HEK293 (cell line): Measurements from ENCODE around the gene TRABD.

Source experiments
- GLI2 ChIP-seq: fragments of 450-650 bp; formaldehyde crosslinking; IDR thresholded peaks from 2 replicates; pipeline ENCODE4; 2017; ENCODE audit warnings: missing biosample characterization, missing genetic modification characterization, low read depth, borderline replicate concordance
- RBAK ChIP-seq: fragments of 450-650 bp; formaldehyde crosslinking; IDR thresholded peaks from 2 replicates; pipeline ENCODE4 v1.5.1; 2016; ENCODE audit warnings: missing biosample characterization, missing genetic modification characterization
- SCRT1 ChIP-seq: fragments of 450-650 bp; formaldehyde crosslinking; IDR thresholded peaks from 2 replicates; pipeline ENCODE4 v1.5.1; 2016; ENCODE audit warnings: missing biosample characterization, missing genetic modification characterization, borderline replicate concordance
- SETDB1 ChIP-seq: IDR thresholded peaks from one replicate; pipeline ENCODE4 v1.6.1; 2017; ENCODE audit warnings: mild to moderate bottlenecking, low read length, moderate library complexity, mixed read lengths; ENCODE audit not compliant: insufficient read length
- SP2 ChIP-seq: fragments of 450-650 bp; formaldehyde crosslinking; IDR thresholded peaks from 2 replicates; pipeline ENCODE4 v1.5.1; 2016; ENCODE audit warnings: missing biosample characterization, missing genetic modification characterization
- ZBTB26 ChIP-seq: fragments of 450-650 bp; formaldehyde crosslinking; optimal IDR thresholded peaks from 2 replicates; pipeline ENCODE3; 2016; ENCODE audit warnings: missing biosample characterization, mild to moderate bottlenecking, missing genetic modification characterization
- ZBTB44 ChIP-seq: fragments of 450-650 bp; IDR thresholded peaks from 2 replicates; pipeline ENCODE4 v1.5.1; 2018; ENCODE audit warnings: missing biosample characterization, mild to moderate bottlenecking, missing genetic modification characterization
- ZBTB48 ChIP-seq: fragments of 450-650 bp; formaldehyde crosslinking; IDR thresholded peaks from 2 replicates; pipeline ENCODE4 v1.5.1; 2016; ENCODE audit warnings: missing biosample characterization, missing genetic modification characterization
- ZNF132 ChIP-seq: fragments of 450-650 bp; formaldehyde crosslinking; IDR thresholded peaks from 2 replicates; pipeline ENCODE4 v1.5.1; 2017; ENCODE audit warnings: missing biosample characterization, missing genetic modification characterization, borderline replicate concordance
- ZNF146 ChIP-seq: fragments of 450-650 bp; formaldehyde crosslinking; IDR thresholded peaks from 2 replicates; pipeline ENCODE4 v1.5.1; 2016; ENCODE audit warnings: missing biosample characterization, missing genetic modification characterization
- ZNF148 ChIP-seq: fragments of 450-650 bp; formaldehyde crosslinking; IDR thresholded peaks from 2 replicates; pipeline ENCODE4 v1.5.0; 2017; ENCODE audit warnings: missing biosample characterization, missing genetic modification characterization, borderline replicate concordance
- ZNF174 ChIP-seq: fragments of 450-650 bp; formaldehyde crosslinking; IDR thresholded peaks from 2 replicates; pipeline ENCODE4 v1.5.0; 2017; ENCODE audit warnings: missing biosample characterization, mild to moderate bottlenecking, missing genetic modification characterization
- ZNF2 ChIP-seq: fragments of 450-650 bp; formaldehyde crosslinking; IDR thresholded peaks from 2 replicates; pipeline ENCODE4 v1.5.1; 2016; ENCODE audit warnings: missing biosample characterization, missing genetic modification characterization
- ZNF214 ChIP-seq: fragments of 450-650 bp; formaldehyde crosslinking; IDR thresholded peaks from 2 replicates; pipeline ENCODE4 v1.5.1; 2017; ENCODE audit warnings: missing biosample characterization, mild to moderate bottlenecking, missing genetic modification characterization, borderline replicate concordance
- ZNF221 ChIP-seq: fragments of 450-650 bp; formaldehyde crosslinking; IDR thresholded peaks from 2 replicates; pipeline ENCODE4 v1.5.1; 2017; ENCODE audit warnings: missing biosample characterization, missing genetic modification characterization, borderline replicate concordance
- ZNF354C ChIP-seq: fragments of 450-650 bp; formaldehyde crosslinking; IDR thresholded peaks from 2 replicates; pipeline ENCODE4 v1.5.1; 2016; ENCODE audit warnings: missing biosample characterization, missing genetic modification characterization, low read depth, borderline replicate concordance
- ZNF362 ChIP-seq: fragments of 450-650 bp; formaldehyde crosslinking; IDR thresholded peaks from 2 replicates; pipeline ENCODE4 v1.5.1; 2016; ENCODE audit warnings: missing biosample characterization, missing genetic modification characterization
- ZNF398 ChIP-seq: fragments of 450-650 bp; formaldehyde crosslinking; IDR thresholded peaks from 2 replicates; pipeline ENCODE4 v1.5.1; 2017; ENCODE audit warnings: missing biosample characterization, missing genetic modification characterization
- ZNF501 ChIP-seq: fragments of 450-650 bp; formaldehyde crosslinking; IDR thresholded peaks from 2 replicates; pipeline ENCODE4 v1.5.1; 2016; ENCODE audit warnings: missing biosample characterization, missing genetic modification characterization
- ZNF549 ChIP-seq: fragments of 450-650 bp; IDR thresholded peaks from 2 replicates; pipeline ENCODE4 v1.5.1; 2018; ENCODE audit warnings: missing biosample characterization, missing genetic modification characterization, mild to moderate bottlenecking, inconsistent platforms, moderate library complexity
- ZNF600 ChIP-seq: fragments of 450-650 bp; formaldehyde crosslinking; IDR thresholded peaks from 2 replicates; pipeline ENCODE4 v1.5.1; 2016; ENCODE audit warnings: missing biosample characterization, missing genetic modification characterization
- ZNF629 ChIP-seq: fragments of 450-650 bp; formaldehyde crosslinking; IDR thresholded peaks from 2 replicates; pipeline ENCODE4 v1.5.1; 2017; ENCODE audit warnings: missing biosample characterization, missing genetic modification characterization
- ZNF660 ChIP-seq: fragments of 450-650 bp; IDR thresholded peaks from 2 replicates; pipeline ENCODE4 v1.5.1; 2018; ENCODE audit warnings: missing biosample characterization, mild to moderate bottlenecking, missing genetic modification characterization
- ZNF670 ChIP-seq: fragments of 450-650 bp; formaldehyde crosslinking; IDR thresholded peaks from 2 replicates; pipeline ENCODE4 v1.5.1; 2016; ENCODE audit warnings: missing biosample characterization, missing genetic modification characterization, low read depth
- ZNF677 ChIP-seq: fragments of 450-650 bp; IDR thresholded peaks from 2 replicates; pipeline ENCODE4 v1.5.0; 2018; ENCODE audit warnings: missing biosample characterization, mild to moderate bottlenecking, missing genetic modification characterization, moderate library complexity
- ZNF692 ChIP-seq: fragments of 450-650 bp; formaldehyde crosslinking; IDR thresholded peaks from 2 replicates; pipeline ENCODE4 v1.5.1; 2016; ENCODE audit warnings: missing biosample characterization, missing genetic modification characterization
- ZNF776 ChIP-seq: fragments of 450-650 bp; formaldehyde crosslinking; IDR thresholded peaks from 2 replicates; pipeline ENCODE4 v1.5.0; 2017; ENCODE audit warnings: missing biosample characterization, missing genetic modification characterization, borderline replicate concordance
- ZNF792 ChIP-seq: fragments of 450-650 bp; formaldehyde crosslinking; IDR thresholded peaks from 2 replicates; pipeline ENCODE4 v1.5.1; 2016; ENCODE audit warnings: missing biosample characterization, missing genetic modification characterization
- ZSCAN5A ChIP-seq: fragments of 450-650 bp; formaldehyde crosslinking; IDR thresholded peaks from 2 replicates; pipeline ENCODE4 v1.5.1; 2016; ENCODE audit warnings: missing biosample characterization, missing genetic modification characterization
- ZXDB ChIP-seq: fragments of 450-650 bp; formaldehyde crosslinking; IDR thresholded peaks from 2 replicates; pipeline ENCODE4 v1.5.1; 2016; ENCODE audit warnings: missing biosample characterization, missing genetic modification characterization

Gene TRABD

GRCh38 chr22:50247748-50248147, 62.0 kb downstream of the TRABD start (continued):
- TF ChIP-seq ZSCAN5A (no peak), ZNF600 (tag by site-specific recombination) (0 out of 2 replicates have a peak, but pooled peaks have one; percentile 51), ZXDB (no peak), ZNF629 (peak; percentile 94), ZNF692 (tag by site-specific recombination) (no peak), ZNF660 (tag by site-specific recombination) (no peak), ZNF214 (tag by site-specific recombination) (no peak), ZNF354C (tag by site-specific recombination) (no peak), ZNF174 (tag by site-specific recombination) (no peak), ZNF132 (tag by site-specific recombination) (no peak), SCRT1 (tag by site-specific recombination) (no peak), ZNF146 (tag by site-specific recombination) (no peak), ZNF549 (tag by site-specific recombination) (no peak), ZBTB48 (tag by site-specific recombination) (no peak), ZNF677 (tag by site-specific recombination) (no peak), ZBTB26 (tag by site-specific recombination) (peak; percentile 18), ZNF148 (tag by site-specific recombination) (no peak), ZNF501 (tag by site-specific recombination) (no peak), ZNF792 (tag by site-specific recombination) (no peak), SETDB1 (no peak), SP2 (tag by site-specific recombination) (peak; percentile 73), GLI2 (tag by site-specific recombination) (no peak), ZNF398 (tag by site-specific recombination) (no peak), RBAK (tag by site-specific recombination) (no peak), ZNF362 (no peak), ZNF776 (tag by site-specific recombination) (no peak), ZBTB44 (tag by site-specific recombination) (no peak), ZNF2 (tag by site-specific recombination) (no peak), ZNF221 (tag by site-specific recombination) (no peak), ZNF670 (tag by site-specific recombination) (no peak)
